Measurements from ENCODE around the gene DOCK11.

GRCh38 chrX:118526149-118526548, 30.5 kb downstream of the DOCK11 start:
- TF ChIP-seq CTCF (conservative IDR thresholded peaks at IDR 0.05; ENCODE audit: low read length) (no peak), EZH2phosphoT487 (IDR thresholded peaks at IDR 0.05; ENCODE audit: borderline replicate concordance) (no peak)
